Measurements from ENCODE around the gene WDR82.

DNA sequence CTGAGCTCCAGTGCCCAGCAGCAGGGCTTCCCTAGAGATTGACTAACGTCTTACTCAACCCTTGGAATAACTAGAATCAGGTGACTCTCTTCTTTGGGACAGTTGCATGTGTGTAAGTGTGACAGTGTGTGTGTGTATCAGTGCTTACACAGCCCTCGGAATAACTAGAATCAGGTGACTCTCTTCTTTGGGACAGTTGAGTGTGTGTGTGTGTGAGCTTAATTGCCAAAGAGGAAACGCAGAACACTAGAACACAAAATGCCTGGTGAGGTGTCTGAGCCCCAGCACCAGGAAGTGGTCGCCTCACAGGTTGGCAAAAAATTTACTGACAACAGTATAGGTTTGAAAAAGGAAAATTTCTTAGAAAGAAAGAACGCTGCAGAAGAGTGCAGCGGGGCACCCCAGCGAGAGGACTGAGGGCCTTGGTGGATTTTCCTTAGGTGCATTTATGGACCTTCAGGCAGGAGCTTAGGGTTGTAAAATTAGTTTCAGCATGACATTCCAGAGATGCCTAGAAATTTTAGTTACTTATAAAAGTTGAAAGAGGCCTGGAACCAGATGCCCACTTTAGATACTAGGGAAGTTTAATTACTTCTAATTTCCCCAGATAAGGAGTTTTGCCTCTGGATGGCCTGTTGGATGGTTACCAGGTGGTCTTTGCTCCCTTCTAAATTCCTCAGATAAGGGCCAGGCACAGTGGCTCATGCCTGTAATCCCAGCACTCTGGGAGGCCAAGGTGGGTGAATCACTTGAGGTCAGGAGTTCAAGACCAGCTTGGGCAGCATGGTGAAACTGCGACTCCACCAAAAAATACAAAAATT, 3.7 kb upstream of the WDR82 start:
- TF ChIP-seq, protein P1, sequence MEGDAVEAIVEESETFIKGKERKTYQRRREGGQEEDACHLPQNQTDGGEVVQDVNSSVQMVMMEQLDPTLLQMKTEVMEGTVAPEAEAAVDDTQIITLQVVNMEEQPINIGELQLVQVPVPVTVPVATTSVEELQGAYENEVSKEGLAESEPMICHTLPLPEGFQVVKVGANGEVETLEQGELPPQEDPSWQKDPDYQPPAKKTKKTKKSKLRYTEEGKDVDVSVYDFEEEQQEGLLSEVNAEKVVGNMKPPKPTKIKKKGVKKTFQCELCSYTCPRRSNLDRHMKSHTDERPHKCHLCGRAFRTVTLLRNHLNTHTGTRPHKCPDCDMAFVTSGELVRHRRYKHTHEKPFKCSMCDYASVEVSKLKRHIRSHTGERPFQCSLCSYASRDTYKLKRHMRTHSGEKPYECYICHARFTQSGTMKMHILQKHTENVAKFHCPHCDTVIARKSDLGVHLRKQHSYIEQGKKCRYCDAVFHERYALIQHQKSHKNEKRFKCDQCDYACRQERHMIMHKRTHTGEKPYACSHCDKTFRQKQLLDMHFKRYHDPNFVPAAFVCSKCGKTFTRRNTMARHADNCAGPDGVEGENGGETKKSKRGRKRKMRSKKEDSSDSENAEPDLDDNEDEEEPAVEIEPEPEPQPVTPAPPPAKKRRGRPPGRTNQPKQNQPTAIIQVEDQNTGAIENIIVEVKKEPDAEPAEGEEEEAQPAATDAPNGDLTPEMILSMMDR (IDR thresholded peaks at IDR 0.05; ENCODE audit: poor library complexity): no peak
- no peak for TF ChIP-seq EZH2 (IDR thresholded peaks at IDR 0.05; ENCODE audit: borderline replicate concordance)
